Fibroblast of lung (primary cell): ENCODE data around the gene HTR5A. TPM values are rescaled to one million over a fixed set of nuclear protein-coding genes. Genes with fewer than 3 reads are reported as not detected.
A peak's percentile ranks its signal among the peaks of the same experiment; 100 is the strongest.

Source experiments
- DNase-seq, 2 donors: peaks; one replicate each; pipeline versions ENCODE4 v3.0.0 to v3.0.0-alpha.2; 2010; ENCODE audit warnings: low read depth in 2 of 2
- H2AFZ ChIP-seq: 2 replicates; pipeline ENCODE4 v1.5.1; 2012; ENCODE audit warnings: low read length, control low read depth, inconsistent platforms
- H3K27ac ChIP-seq: 2 replicates; pipeline ENCODE4 v1.5.1; 2011; ENCODE audit warnings: low read length, control low read depth; ENCODE audit not compliant: insufficient read depth
- H3K27me3 ChIP-seq: 2 replicates; pipeline ENCODE4 v1.5.1; 2011; ENCODE audit warnings: mild to moderate bottlenecking, low read length; ENCODE audit not compliant: control insufficient read depth, insufficient read depth
- H3K36me3 ChIP-seq: 2 replicates; pipeline ENCODE4 v1.5.1; 2011; ENCODE audit warnings: low read length; ENCODE audit not compliant: control insufficient read depth, insufficient read depth
- H3K4me1 ChIP-seq: 2 replicates; pipeline ENCODE4 v1.5.1; 2011; ENCODE audit warnings: low read length; ENCODE audit not compliant: control insufficient read depth, insufficient read depth; ENCODE audit errors: extremely low read depth
- H3K4me2 ChIP-seq: 2 replicates; pipeline ENCODE4 v1.5.1; 2011; ENCODE audit warnings: low read length, control low read depth; ENCODE audit not compliant: insufficient read depth; ENCODE audit errors: extremely low read depth
- H3K4me3 ChIP-seq, 4 experiments: fragments of 200-600 bp in 1 of 4; sonication (generic) in 1 of 4; replicated peaks in 1 of 4; 2 replicates each; pipeline ENCODE4 v1.5.1; 2011 to 2016; ENCODE audit warnings: low read length in 4 of 4, low read depth in 3 of 4, mild to moderate bottlenecking in 3 of 4, control low read depth in 2 of 4, inconsistent platforms in 1 of 4, mixed read lengths in 1 of 4; ENCODE audit not compliant: insufficient read depth in 1 of 4; ENCODE audit errors: control extremely low read depth in 1 of 4
- H3K79me2 ChIP-seq: 2 replicates; pipeline ENCODE4 v1.5.1; 2012; ENCODE audit warnings: mild to moderate bottlenecking, low read length, inconsistent platforms; ENCODE audit not compliant: control insufficient read depth, insufficient read depth
- H3K9ac ChIP-seq: 2 replicates; pipeline ENCODE4 v1.5.1; 2011; ENCODE audit warnings: mild to moderate bottlenecking, low read length, control low read depth; ENCODE audit not compliant: insufficient read depth
- H3K9me3 ChIP-seq: 2 replicates; pipeline ENCODE4 v1.5.1; 2012; ENCODE audit warnings: low read depth, low read length; ENCODE audit not compliant: control insufficient read depth, insufficient read depth
- H4K20me1 ChIP-seq: 2 replicates; pipeline ENCODE4 v1.5.1; 2011; ENCODE audit warnings: low read length; ENCODE audit not compliant: control insufficient read depth, insufficient read depth; ENCODE audit errors: extremely low read depth
- EZH2 ChIP-seq: IDR thresholded peaks from 2 replicates; pipeline ENCODE4 v1.5.1; 2012; ENCODE audit warnings: low read length, control low read depth, mild to moderate bottlenecking; ENCODE audit errors: missing control alignments
- polyA minus RNA-seq: library from RNA; depleted of rRNA, polyadenylated mRNA; stranded (reverse); fragments of >200 nt; gene quantifications from 2 replicates; pipeline ENCODE4 v1.2.3, GENCODE V29; 2011; ENCODE audit warnings: low replicate concordance
- polyA plus RNA-seq, 2 donors: library from polyadenylated mRNA; depleted of rRNA in 1 of 2; stranded (reverse) in 1 of 2; unstranded in 1 of 2; fragments of >200 nt; gene quantifications; 2 replicates each; pipeline ENCODE4 v1.2.1, GENCODE V29; 2011 to 2012; ENCODE audit warnings: missing spikeins in 1 of 2
- total RNA-seq: library from RNA; depleted of rRNA; stranded (reverse); fragments of >200 nt; gene quantifications from 2 replicates; pipeline ENCODE4 v1.2.1, GENCODE V29; 2014
- TF ChIP-seq, protein P1 (sequence below), 2 donors: IDR thresholded peaks in 1 of 2; conservative IDR thresholded peaks in 1 of 2; 1 replicate in 1 of 2; 2 replicates in 1 of 2; pipeline ENCODE4 v1.5.1; 2011 to 2012; ENCODE audit warnings: low read length in 2 of 2, control low read depth in 1 of 2, inconsistent platforms in 1 of 2, low read depth in 1 of 2, mild to moderate bottlenecking in 1 of 2

The HTR5A gene
- not detected in 2 replicates for total RNA-seq
- polyA plus RNA-seq = not detected in 2 replicates
- polyA plus RNA-seq (2012) = not detected in 2 replicates
- not detected in 2 replicates for polyA minus RNA-seq

DNA sequence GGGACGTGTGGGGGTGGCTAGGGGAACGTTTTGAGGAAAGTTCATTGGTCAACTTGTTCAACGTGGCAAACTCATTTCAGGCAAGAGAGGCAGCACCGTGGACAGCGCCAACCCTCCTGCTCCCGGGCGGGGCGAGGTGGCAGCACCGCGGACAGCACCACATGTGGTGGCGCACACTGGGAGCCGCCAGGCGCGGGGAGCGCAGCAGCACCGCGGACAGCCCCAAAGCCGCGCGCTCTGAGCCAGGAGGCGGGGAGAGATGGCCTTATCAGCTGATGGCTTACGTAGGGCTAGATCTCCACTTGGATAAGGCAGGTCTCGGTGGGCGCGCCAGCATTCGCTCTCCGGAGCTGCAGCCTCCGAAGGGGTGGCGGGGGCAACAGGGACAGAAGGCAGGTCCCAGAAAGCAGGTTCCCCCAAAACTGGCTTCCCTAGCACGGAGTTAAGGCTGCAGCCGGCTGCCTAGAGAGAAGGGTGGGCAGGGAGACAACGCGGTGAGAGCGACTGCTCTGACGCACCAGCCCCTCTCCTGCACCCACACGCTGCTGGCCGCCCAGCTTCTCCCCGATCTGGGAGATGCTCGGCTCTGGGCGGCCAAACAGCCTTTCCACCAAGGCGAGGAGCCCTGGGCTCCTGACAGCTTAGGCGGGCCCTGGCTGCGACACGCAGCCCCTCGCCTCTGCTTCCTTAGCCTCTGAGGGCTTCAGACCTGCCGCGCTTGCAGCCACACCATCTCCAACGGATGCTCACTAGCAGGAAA lies at the start of gene HTR5A:
Gene HTR5A (plus strand): TSS at position 333 of the 760 bp plus-strand sequence. CDS start 576 bp downstream, outside the sequence.
- Histone ChIP-seq H4K20me1 (no peaks in the 10 kb centered on the region), H3K4me3 (no peak within 1 kb of the TSS), H3K27ac (no peak within 1 kb of the TSS), H3K36me3 (no peaks in the 10 kb centered on the region), H2AFZ (no peak within 1 kb of the TSS), H3K4me2 (peak within 1 kb of the TSS; percentile 27), H3K4me1 (no peaks in the 10 kb centered on the region), H3K27me3 (no peaks in the 10 kb centered on the region), H3K9me3 (no peaks in the 10 kb centered on the region), H3K9ac (no peak within 1 kb of the TSS), H3K79me2 (no peaks in the 10 kb centered on the region)
- DNase-seq = peak; percentile 80 to 84
- TF ChIP-seq, protein P1, sequence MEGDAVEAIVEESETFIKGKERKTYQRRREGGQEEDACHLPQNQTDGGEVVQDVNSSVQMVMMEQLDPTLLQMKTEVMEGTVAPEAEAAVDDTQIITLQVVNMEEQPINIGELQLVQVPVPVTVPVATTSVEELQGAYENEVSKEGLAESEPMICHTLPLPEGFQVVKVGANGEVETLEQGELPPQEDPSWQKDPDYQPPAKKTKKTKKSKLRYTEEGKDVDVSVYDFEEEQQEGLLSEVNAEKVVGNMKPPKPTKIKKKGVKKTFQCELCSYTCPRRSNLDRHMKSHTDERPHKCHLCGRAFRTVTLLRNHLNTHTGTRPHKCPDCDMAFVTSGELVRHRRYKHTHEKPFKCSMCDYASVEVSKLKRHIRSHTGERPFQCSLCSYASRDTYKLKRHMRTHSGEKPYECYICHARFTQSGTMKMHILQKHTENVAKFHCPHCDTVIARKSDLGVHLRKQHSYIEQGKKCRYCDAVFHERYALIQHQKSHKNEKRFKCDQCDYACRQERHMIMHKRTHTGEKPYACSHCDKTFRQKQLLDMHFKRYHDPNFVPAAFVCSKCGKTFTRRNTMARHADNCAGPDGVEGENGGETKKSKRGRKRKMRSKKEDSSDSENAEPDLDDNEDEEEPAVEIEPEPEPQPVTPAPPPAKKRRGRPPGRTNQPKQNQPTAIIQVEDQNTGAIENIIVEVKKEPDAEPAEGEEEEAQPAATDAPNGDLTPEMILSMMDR (conservative IDR thresholded peaks at IDR 0.05 in 1 of 2, IDR thresholded peaks at IDR 0.05 in 1 of 2; ENCODE audit: low read depth in 1 of 2, low read length in 2 of 2) = no peak
- no peak for TF ChIP-seq EZH2

DNA sequence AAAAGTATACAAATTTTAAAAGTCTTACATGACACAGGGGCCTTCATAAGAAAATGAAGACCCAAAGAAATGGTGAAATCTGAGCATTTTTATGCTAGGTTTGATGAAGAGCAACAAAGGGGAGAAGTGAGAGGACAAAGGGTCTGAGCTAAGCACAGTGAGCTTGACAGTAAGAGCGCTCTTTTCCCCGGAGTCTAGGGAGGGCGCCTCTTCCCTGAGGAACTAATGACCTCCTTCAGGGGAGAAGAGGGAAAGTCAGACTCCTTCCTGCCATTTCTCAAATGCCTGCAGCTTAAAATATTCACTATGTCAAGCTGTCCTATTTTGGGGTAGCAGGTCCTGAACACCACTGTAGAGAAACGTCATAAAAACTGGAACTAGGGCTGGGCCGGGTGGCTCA lies 49.1 kb upstream of the HTR5A start:
- DNase-seq = no peak
- Histone ChIP-seq H2AFZ (no peak overlapping the region), H3K9me3 (no peaks in the 10 kb centered on the region), H3K36me3 (no peaks in the 10 kb centered on the region), H3K27ac (no peak overlapping the region), H3K79me2 (no peaks in the 10 kb centered on the region), H3K9ac (no peak overlapping the region), H3K4me1 (no peaks in the 10 kb centered on the region), H4K20me1 (no peaks in the 10 kb centered on the region), H3K27me3 (no peaks in the 10 kb centered on the region), H3K4me2 (no peak overlapping the region), H3K4me3 (no peak overlapping the region)
- TF ChIP-seq, protein P1 (conservative IDR thresholded peaks at IDR 0.05 in 1 of 2, IDR thresholded peaks at IDR 0.05 in 1 of 2; ENCODE audit: low read depth in 1 of 2, low read length in 2 of 2) = no peak
- no peak for TF ChIP-seq EZH2

GRCh38 chr7:155021699-155022145 lies 48.4 kb upstream of the HTR5A start:
- Histone ChIP-seq H3K27ac (no peak overlapping the region), H3K79me2 (no peaks in the 10 kb centered on the region), H3K4me1 (no peaks in the 10 kb centered on the region), H3K9me3 (no peaks in the 10 kb centered on the region), H3K9ac (no peak overlapping the region), H4K20me1 (no peaks in the 10 kb centered on the region), H3K4me3 (no peak overlapping the region), H3K4me2 (no peak overlapping the region), H3K36me3 (no peaks in the 10 kb centered on the region), H3K27me3 (no peaks in the 10 kb centered on the region), H2AFZ (no peak overlapping the region)
- no peak for DNase-seq
- no peak for TF ChIP-seq EZH2
- TF ChIP-seq, protein P1 (conservative IDR thresholded peaks at IDR 0.05 in 1 of 2, IDR thresholded peaks at IDR 0.05 in 1 of 2; ENCODE audit: low read depth in 1 of 2, low read length in 2 of 2) = no peak
